ENCODE results near the gene UBXN7. TPM values are rescaled to one million over a fixed set of nuclear protein-coding genes. Genes with fewer than 3 reads are reported as not detected.

Gene UBXN7
- total and polyA plus RNA-seq, 2 donors (not counting 3 experiments of a cell fraction or from before 2014, with no cell fraction given), result 9.9 to 57.0 TPM

DNA sequence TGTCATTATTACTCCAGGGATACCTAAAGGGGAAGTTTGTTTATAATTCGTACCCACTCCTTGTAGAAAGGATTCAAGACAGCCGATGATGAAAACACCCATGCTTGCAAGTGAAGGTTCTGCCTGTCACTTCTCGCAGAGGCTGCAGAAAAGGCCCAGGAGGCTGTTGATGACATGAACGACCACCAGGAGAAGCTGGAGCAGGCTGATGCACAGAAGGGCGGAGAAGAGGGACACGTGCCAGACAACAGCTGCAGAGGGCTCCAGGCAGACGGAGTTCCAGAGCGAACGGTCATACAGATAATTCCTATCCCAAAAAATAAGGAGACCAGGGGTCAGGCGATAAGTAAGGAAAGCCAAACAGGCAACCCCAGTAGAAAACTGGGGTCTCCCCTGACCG lies 108.5 kb downstream of the UBXN7 start:
- Histone ChIP-seq H3K4me3 (replicated peaks in 1 of 3; ENCODE audit: insufficient read depth in 1 of 3, low read depth in 1 of 3, low read length in 3 of 3) (no peak overlapping the region), H4K20me1 (replicated peaks; ENCODE audit: control insufficient read depth, extremely low read depth, insufficient read depth, low read length) (no peaks in the 10 kb centered on the region), H3K27me3 (ENCODE audit: control insufficient read depth in 2 of 2, insufficient read depth in 2 of 2, low read length in 2 of 2) (no peaks in the 10 kb centered on the region), H3K4me1 (ENCODE audit: control insufficient read depth, extremely low read depth, insufficient read depth, low read length) (peaks cover 2% of the 10 kb centered on the region), H3K9me1 (replicated peaks; ENCODE audit: control insufficient read depth, extremely low read depth, insufficient read depth, low read length) (no peaks in the 10 kb centered on the region), H3K79me2 (ENCODE audit: control insufficient read depth, insufficient read depth, low read length) (no peaks in the 10 kb centered on the region), H2AFZ (ENCODE audit: low read depth, low read length) (no peak overlapping the region), H3K9me3 (replicated peaks; ENCODE audit: control insufficient read depth, insufficient read depth, low read length) (no peaks in the 10 kb centered on the region), H3K9ac (replicated peaks; ENCODE audit: extremely low read depth, insufficient read depth, low read length) (no peak overlapping the region), H3K36me3 (ENCODE audit: control insufficient read depth in 2 of 2, extremely low read depth in 1 of 2, insufficient read depth in 2 of 2, low read length in 2 of 2) (no peaks in the 10 kb centered on the region), H3K27ac (ENCODE audit: insufficient read depth, low read depth, low read length) (no peak overlapping the region), H3K4me2 (ENCODE audit: insufficient read depth, low read length) (no peak overlapping the region)
- DNase-seq (ENCODE audit: low read depth, low spot score) (no peak), FAIRE-seq (no peak)
- dilution Hi-C loops (cut with MboI; ENCODE audit: extremely low pct_ligation_motif_present, low sequenced_read_pairs) (no loop called here), intact Hi-C loops (cut with micrococcal nuclease) (no loop called here)
- TF ChIP-seq, protein P1, sequence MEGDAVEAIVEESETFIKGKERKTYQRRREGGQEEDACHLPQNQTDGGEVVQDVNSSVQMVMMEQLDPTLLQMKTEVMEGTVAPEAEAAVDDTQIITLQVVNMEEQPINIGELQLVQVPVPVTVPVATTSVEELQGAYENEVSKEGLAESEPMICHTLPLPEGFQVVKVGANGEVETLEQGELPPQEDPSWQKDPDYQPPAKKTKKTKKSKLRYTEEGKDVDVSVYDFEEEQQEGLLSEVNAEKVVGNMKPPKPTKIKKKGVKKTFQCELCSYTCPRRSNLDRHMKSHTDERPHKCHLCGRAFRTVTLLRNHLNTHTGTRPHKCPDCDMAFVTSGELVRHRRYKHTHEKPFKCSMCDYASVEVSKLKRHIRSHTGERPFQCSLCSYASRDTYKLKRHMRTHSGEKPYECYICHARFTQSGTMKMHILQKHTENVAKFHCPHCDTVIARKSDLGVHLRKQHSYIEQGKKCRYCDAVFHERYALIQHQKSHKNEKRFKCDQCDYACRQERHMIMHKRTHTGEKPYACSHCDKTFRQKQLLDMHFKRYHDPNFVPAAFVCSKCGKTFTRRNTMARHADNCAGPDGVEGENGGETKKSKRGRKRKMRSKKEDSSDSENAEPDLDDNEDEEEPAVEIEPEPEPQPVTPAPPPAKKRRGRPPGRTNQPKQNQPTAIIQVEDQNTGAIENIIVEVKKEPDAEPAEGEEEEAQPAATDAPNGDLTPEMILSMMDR (IDR thresholded peaks at IDR 0.05; ENCODE audit: extremely low read depth in 1 of 2, insufficient read depth in 1 of 2, low read depth in 1 of 2, low read length in 2 of 2), result peak in 1 of 2 donors; percentile 10
- TF ChIP-seq, protein P2, sequence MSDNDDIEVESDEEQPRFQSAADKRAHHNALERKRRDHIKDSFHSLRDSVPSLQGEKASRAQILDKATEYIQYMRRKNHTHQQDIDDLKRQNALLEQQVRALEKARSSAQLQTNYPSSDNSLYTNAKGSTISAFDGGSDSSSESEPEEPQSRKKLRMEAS (IDR thresholded peaks at IDR 0.05; ENCODE audit: insufficient read depth, insufficient read length), result no peak
- ChIA-PET CTCF (interaction anchor here (0.9 to 2.1 kb wide), 2 partner anchors 14 to 19 kb away, joined by 3 to 8 read pairs; partner anchors contain the start of gene TM4SF19), POLR2A (no interaction called here)
- BruUV-seq (replicated peaks), result no TSS peak

DNA sequence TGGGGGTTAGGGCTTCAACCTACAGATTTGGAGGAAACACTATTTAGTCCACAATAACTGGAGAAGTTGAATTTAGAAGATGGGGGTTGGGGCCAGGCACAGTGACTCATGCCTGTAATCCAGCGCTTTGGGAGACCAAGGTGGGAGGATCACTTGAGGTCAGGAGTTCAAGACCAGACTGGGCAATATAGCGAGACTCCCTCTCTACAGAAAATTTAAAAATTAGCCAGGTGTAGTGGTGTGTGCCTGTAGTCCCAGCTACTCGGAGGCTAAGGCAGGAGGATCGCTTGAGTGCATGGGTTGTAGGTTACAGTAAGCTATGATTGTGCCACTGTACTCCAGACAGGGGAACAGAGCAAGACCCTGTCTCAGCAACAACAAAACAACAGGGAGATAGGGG lies 109.2 kb downstream of the UBXN7 start:
- Histone ChIP-seq H3K9ac (replicated peaks; ENCODE audit: extremely low read depth, insufficient read depth, low read length) (no peak overlapping the region), H3K36me3 (ENCODE audit: control insufficient read depth in 2 of 2, extremely low read depth in 1 of 2, insufficient read depth in 2 of 2, low read length in 2 of 2) (no peaks in the 10 kb centered on the region), H3K4me1 (ENCODE audit: control insufficient read depth, extremely low read depth, insufficient read depth, low read length) (peaks cover 2% of the 10 kb centered on the region), H4K20me1 (replicated peaks; ENCODE audit: control insufficient read depth, extremely low read depth, insufficient read depth, low read length) (no peaks in the 10 kb centered on the region), H2AFZ (ENCODE audit: low read depth, low read length) (no peak overlapping the region), H3K27ac (ENCODE audit: insufficient read depth, low read depth, low read length) (no peak overlapping the region), H3K4me2 (ENCODE audit: insufficient read depth, low read length) (no peak overlapping the region), H3K79me2 (ENCODE audit: control insufficient read depth, insufficient read depth, low read length) (no peaks in the 10 kb centered on the region), H3K9me3 (replicated peaks; ENCODE audit: control insufficient read depth, insufficient read depth, low read length) (no peaks in the 10 kb centered on the region), H3K27me3 (ENCODE audit: control insufficient read depth in 2 of 2, insufficient read depth in 2 of 2, low read length in 2 of 2) (no peaks in the 10 kb centered on the region), H3K9me1 (replicated peaks; ENCODE audit: control insufficient read depth, extremely low read depth, insufficient read depth, low read length) (no peaks in the 10 kb centered on the region), H3K4me3 (replicated peaks in 1 of 3; ENCODE audit: insufficient read depth in 1 of 3, low read depth in 1 of 3, low read length in 3 of 3) (no peak overlapping the region)
- intact Hi-C loops (cut with micrococcal nuclease), result no loop called here
- DNase-seq (ENCODE audit: low read depth, low spot score) (no peak), FAIRE-seq (no peak)
- BruUV-seq (replicated peaks), result no TSS peak
- ChIA-PET CTCF (no interaction called here), POLR2A (no interaction called here)
- dilution Hi-C loops (cut with MboI; ENCODE audit: extremely low pct_ligation_motif_present, low sequenced_read_pairs), result no loop called here
- no peak for TF ChIP-seq MYC (IDR thresholded peaks at IDR 0.05; ENCODE audit: low read depth, low read length)
- no peak for TF ChIP-seq GATA2 (IDR thresholded peaks at IDR 0.05; ENCODE audit: insufficient read depth, insufficient read length, low read depth, low read length)
- no peak for TF ChIP-seq POLR2A (IDR thresholded peaks at IDR 0.05; ENCODE audit: low read depth, low read length)
- TF ChIP-seq, protein P2 (IDR thresholded peaks at IDR 0.05; ENCODE audit: insufficient read depth, insufficient read length), result no peak
- TF ChIP-seq EZH2 (IDR thresholded peaks at IDR 0.05; ENCODE audit: borderline replicate concordance, low read depth, low read length, severe bottlenecking), result no peak
- no peak for TF ChIP-seq JUN (IDR thresholded peaks at IDR 0.05; ENCODE audit: borderline replicate concordance, insufficient read depth, insufficient read length, low read depth)
- TF ChIP-seq, protein P1 (IDR thresholded peaks at IDR 0.05; ENCODE audit: extremely low read depth in 1 of 2, insufficient read depth in 1 of 2, low read depth in 1 of 2, low read length in 2 of 2), result no peak
- no peak for TF ChIP-seq FOS (IDR thresholded peaks at IDR 0.05; ENCODE audit: borderline replicate concordance, insufficient read depth, low read length)
- TF ChIP-seq POLR2AphosphoS5 (IDR thresholded peaks at IDR 0.05; ENCODE audit: insufficient read depth, low read depth, low read length), result no peak

Data from endothelial cell of umbilical vein (primary cell).